ENCODE data around the gene SMC1B.

GRCh38 chr22:45413013-45413367 lies 409 bp downstream of the SMC1B start:
- TF ChIP-seq, protein P1, sequence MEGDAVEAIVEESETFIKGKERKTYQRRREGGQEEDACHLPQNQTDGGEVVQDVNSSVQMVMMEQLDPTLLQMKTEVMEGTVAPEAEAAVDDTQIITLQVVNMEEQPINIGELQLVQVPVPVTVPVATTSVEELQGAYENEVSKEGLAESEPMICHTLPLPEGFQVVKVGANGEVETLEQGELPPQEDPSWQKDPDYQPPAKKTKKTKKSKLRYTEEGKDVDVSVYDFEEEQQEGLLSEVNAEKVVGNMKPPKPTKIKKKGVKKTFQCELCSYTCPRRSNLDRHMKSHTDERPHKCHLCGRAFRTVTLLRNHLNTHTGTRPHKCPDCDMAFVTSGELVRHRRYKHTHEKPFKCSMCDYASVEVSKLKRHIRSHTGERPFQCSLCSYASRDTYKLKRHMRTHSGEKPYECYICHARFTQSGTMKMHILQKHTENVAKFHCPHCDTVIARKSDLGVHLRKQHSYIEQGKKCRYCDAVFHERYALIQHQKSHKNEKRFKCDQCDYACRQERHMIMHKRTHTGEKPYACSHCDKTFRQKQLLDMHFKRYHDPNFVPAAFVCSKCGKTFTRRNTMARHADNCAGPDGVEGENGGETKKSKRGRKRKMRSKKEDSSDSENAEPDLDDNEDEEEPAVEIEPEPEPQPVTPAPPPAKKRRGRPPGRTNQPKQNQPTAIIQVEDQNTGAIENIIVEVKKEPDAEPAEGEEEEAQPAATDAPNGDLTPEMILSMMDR (conservative IDR thresholded peaks at IDR 0.05; ENCODE audit: low read length): no peak
- no peak for TF ChIP-seq EZH2phosphoT487 (IDR thresholded peaks at IDR 0.05; ENCODE audit: borderline replicate concordance, low read depth, low read length)
